ENCODE measurements around the gene ZNF302.

DNA sequence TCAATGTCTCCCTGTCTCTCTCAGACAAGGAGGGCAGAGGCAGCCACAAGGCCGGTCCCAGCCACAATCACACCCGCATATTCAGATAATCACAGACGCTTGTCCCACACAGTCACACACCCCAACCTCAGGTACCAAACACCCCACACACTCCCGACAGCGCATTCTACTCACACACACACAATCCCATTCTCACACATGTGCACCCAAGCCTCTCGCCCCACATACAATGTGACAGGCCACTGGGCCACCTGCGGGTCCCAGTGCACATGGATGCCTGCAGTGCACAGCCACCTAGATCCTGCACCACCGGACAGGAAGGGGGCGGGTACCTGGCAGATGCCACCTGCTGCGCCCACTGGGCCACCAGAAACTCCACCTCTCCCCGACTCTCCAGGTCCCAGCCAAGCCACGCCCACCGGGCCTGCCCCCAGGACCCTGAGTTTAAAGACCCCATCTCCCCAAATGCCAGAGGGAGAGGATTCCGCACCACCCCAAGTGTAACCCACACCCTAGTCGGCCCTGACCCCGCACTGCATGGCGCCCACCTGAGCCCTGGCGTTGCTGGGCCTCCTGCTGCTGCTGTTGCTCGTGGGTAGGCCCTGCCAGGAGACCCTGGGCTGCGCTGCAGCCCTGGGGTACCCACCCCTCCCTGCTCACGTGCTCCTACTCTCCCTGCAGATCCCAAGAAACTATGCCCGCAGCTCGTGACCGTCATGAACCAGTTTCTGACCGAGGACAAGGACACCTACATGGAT is 11.1 kb upstream of the ZNF302 start:
- TF ChIP-seq ZNF274 (IDR thresholded peaks at IDR 0.05; ENCODE audit: low read depth, low read length) (no peak), YY1 (IDR thresholded peaks at IDR 0.05; ENCODE audit: insufficient read depth, insufficient read length) (no peak)

All from NT2/D1 (cell line).